Measurements from ENCODE around the gene IFT22. TPM values are rescaled to one million over a fixed set of nuclear protein-coding genes. Genes with fewer than 3 reads are reported as not detected.

Gene IFT22
- polyA plus RNA-seq, 1 of the 3 experiments (the other 2 are of a cell fraction) = 66.7 TPM

GRCh38 chr7:101363734-101364374 is 42.2 kb upstream of the IFT22 start (continued):
- TF ChIP-seq RCOR1 (IDR thresholded peaks at IDR 0.05; ENCODE audit: low read length) (no peak; the same call in 1 of the 2 replicates), YY1 (IDR thresholded peaks at IDR 0.05; ENCODE audit: low read depth) (no peak), FOSL2 (IDR thresholded peaks at IDR 0.05; ENCODE audit: borderline replicate concordance, low read depth) (no peak), FOXJ3 (CRISPR knock-in tag; IDR thresholded peaks at IDR 0.05) (no peak), NRF1 (IDR thresholded peaks at IDR 0.05; ENCODE audit: low read depth, low read length) (0 out of 2 replicates have a peak, but pooled peaks have one; percentile 32), SMC3 (IDR thresholded peaks at IDR 0.05; ENCODE audit: low read depth, low read length) (peak; percentile 98), CHD2 (IDR thresholded peaks at IDR 0.05; ENCODE audit: low read length, partially characterized antibody) (no peak), MXI1 (IDR thresholded peaks at IDR 0.05; ENCODE audit: low read depth, low read length) (peak; percentile 51), NFIC (IDR thresholded peaks at IDR 0.05; ENCODE audit: borderline replicate concordance) (no peak), GATA2 (CRISPR knock-in tag; IDR thresholded peaks at IDR 0.05) (no peak), ZBTB33 (IDR thresholded peaks at IDR 0.05; ENCODE audit: borderline replicate concordance, low read depth) (no peak), EZH2phosphoT487 (IDR thresholded peaks at IDR 0.05; ENCODE audit: borderline replicate concordance, low read depth) (no peak), TEAD4 (IDR thresholded peaks at IDR 0.05; ENCODE audit: borderline replicate concordance, insufficient read depth) (no peak), ELF1 (IDR thresholded peaks at IDR 0.05) (no peak), MEF2A (IDR thresholded peaks at IDR 0.05; ENCODE audit: borderline replicate concordance, low read depth) (no peak), SIN3A (IDR thresholded peaks at IDR 0.05; ENCODE audit: borderline replicate concordance, low read depth, low read length) (no peak)
- TF ChIP-seq, protein P1, sequence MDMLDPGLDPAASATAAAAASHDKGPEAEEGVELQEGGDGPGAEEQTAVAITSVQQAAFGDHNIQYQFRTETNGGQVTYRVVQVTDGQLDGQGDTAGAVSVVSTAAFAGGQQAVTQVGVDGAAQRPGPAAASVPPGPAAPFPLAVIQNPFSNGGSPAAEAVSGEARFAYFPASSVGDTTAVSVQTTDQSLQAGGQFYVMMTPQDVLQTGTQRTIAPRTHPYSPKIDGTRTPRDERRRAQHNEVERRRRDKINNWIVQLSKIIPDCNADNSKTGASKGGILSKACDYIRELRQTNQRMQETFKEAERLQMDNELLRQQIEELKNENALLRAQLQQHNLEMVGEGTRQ (IDR thresholded peaks at IDR 0.05; ENCODE audit: borderline replicate concordance, low read depth, low read length) = no peak
- TF ChIP-seq, protein P2, sequence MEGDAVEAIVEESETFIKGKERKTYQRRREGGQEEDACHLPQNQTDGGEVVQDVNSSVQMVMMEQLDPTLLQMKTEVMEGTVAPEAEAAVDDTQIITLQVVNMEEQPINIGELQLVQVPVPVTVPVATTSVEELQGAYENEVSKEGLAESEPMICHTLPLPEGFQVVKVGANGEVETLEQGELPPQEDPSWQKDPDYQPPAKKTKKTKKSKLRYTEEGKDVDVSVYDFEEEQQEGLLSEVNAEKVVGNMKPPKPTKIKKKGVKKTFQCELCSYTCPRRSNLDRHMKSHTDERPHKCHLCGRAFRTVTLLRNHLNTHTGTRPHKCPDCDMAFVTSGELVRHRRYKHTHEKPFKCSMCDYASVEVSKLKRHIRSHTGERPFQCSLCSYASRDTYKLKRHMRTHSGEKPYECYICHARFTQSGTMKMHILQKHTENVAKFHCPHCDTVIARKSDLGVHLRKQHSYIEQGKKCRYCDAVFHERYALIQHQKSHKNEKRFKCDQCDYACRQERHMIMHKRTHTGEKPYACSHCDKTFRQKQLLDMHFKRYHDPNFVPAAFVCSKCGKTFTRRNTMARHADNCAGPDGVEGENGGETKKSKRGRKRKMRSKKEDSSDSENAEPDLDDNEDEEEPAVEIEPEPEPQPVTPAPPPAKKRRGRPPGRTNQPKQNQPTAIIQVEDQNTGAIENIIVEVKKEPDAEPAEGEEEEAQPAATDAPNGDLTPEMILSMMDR (IDR thresholded peaks at IDR 0.05) = peak; percentile 98

All from SK-N-SH (cell line).